PC-9 (cell line): ENCODE data around the gene AP4S1. TPM values are rescaled to one million over a fixed set of nuclear protein-coding genes. Genes with fewer than 3 reads are reported as not detected.

Source experiments
- BruUV-seq: library from RNA; stranded (reverse); fragments of 400-500 nt; replicated peaks from 2 replicates; lab custom pipeline; 2021; lab: Mats Ljungman, UMichigan
- CTCF ChIA-PET: fragments of 300-600 bp; sonication (Branson Sonifier 250); formaldehyde crosslinking; loops from one replicate; lab custom pipeline; 2022; ENCODE audit warnings: antibody characterized with exemption; lab: Charles Lee
- POLR2A ChIA-PET: fragments of 300-600 bp; sonication (Branson Sonifier 250); formaldehyde crosslinking; loops from one replicate; lab custom pipeline; 2022; ENCODE audit warnings: antibody characterized with exemption; ENCODE audit not compliant: unreplicated experiment; lab: Charles Lee
- DNase-seq, 2 experiments: peaks; one replicate each; pipeline versions ENCODE4 v3.0.0 to v3.0.0-alpha.2; 2015 to 2022; ENCODE audit warnings: mixed read lengths in 1 of 2
- H2AFZ ChIP-seq: fragments of 200-600 bp; sonication (generic); 2 replicates; pipeline ENCODE4 v1.8.1; 2017; ENCODE audit warnings: antibody characterized with exemption
- H3F3A ChIP-seq: fragments of 200-600 bp; sonication (generic); 2 replicates; pipeline ENCODE4 v1.8.1; 2017; ENCODE audit warnings: antibody characterized with exemption, mild to moderate bottlenecking, low read depth; ENCODE audit not compliant: insufficient read depth
- H3K27ac ChIP-seq: fragments of 200-600 bp; sonication (generic); 2 replicates; pipeline ENCODE4 v1.6.1; 2016; ENCODE audit warnings: mixed run types
- H3K27me3 ChIP-seq: fragments of 200-600 bp; sonication (generic); 2 replicates; pipeline ENCODE4 v1.6.1; 2016; ENCODE audit warnings: low read depth, mixed run types; ENCODE audit not compliant: insufficient read depth
- H3K36me3 ChIP-seq: fragments of 200-600 bp; sonication (generic); 2 replicates; pipeline ENCODE4 v1.6.1; 2016; ENCODE audit warnings: low read depth, mixed run types
- H3K4me1 ChIP-seq: fragments of 200-600 bp; sonication (generic); replicated peaks from 2 replicates; pipeline ENCODE4 v1.6.1; 2016; ENCODE audit warnings: mixed run types; ENCODE audit not compliant: insufficient read depth
- H3K4me2 ChIP-seq: fragments of 200-600 bp; sonication (generic); 2 replicates; pipeline ENCODE4 v1.6.1; 2017; ENCODE audit warnings: mixed run types
- H3K4me3 ChIP-seq: fragments of 200-600 bp; sonication (generic); 2 replicates; pipeline ENCODE4 v1.6.1; 2016; ENCODE audit warnings: mixed run types
- H3K79me2 ChIP-seq: fragments of 200-600 bp; sonication (generic); 2 replicates; pipeline ENCODE4 v1.6.1; 2017; ENCODE audit warnings: low read depth, mixed run types
- H3K9me2 ChIP-seq: fragments of 200-600 bp; sonication (generic); 2 replicates; pipeline ENCODE4 v1.8.1; 2017; ENCODE audit warnings: mild to moderate bottlenecking; ENCODE audit not compliant: insufficient read depth
- H3K9me3 ChIP-seq: fragments of 200-600 bp; sonication (generic); 2 replicates; pipeline ENCODE4 v1.8.1; 2016; ENCODE audit warnings: low read depth; ENCODE audit not compliant: insufficient read depth
- H4K20me1 ChIP-seq: fragments of 200-600 bp; sonication (generic); 2 replicates; pipeline ENCODE4 v1.8.1; 2017; ENCODE audit not compliant: insufficient read depth
- EZH2 ChIP-seq: fragments of 200-600 bp; sonication (generic); IDR thresholded peaks from 2 replicates; pipeline ENCODE4 v1.8.0; 2017; ENCODE audit warnings: antibody characterized with exemption, low read depth
- intact Hi-C: fragments of 100-400 bp; cut with micrococcal nuclease; formaldehyde crosslinking; loops from one replicate; pipeline ENCODE4 v1.10.0; 2022; ENCODE audit not compliant: unreplicated experiment
- total RNA-seq: library from RNA; stranded (reverse); gene quantifications from 2 replicates; pipeline ENCODE4 v1.2.3, GENCODE V29; 2021
- TF ChIP-seq, protein P1 (sequence below): fragments of 200-600 bp; sonication (generic); conservative IDR thresholded peaks from 2 replicates; pipeline ENCODE4 v1.6.1; 2017; ENCODE audit warnings: mixed run types, antibody characterized with exemption, mild to moderate bottlenecking, moderate library complexity

The AP4S1 gene
- total RNA-seq, 1 experiment from 2014 or later: 2.8 TPM

DNA sequence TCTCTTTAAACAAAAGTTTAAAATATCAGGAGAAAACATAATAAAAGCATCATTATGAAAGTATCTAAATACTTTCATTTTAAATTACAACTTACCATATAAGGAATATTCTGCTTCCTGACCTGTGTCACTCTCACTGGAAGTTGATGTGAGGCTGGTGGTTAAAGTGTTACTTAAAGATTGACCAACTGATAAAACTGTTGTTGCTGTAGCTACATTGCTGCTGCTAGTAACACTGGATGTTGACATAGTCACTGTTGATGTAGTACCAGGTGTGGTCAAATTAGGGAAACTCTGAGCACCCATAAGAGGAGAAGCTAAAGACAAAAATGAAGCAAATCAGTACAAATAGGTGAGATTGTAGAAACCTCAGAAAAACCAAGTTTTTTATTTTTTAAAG is 102.2 kb downstream of the AP4S1 start:
- Histone ChIP-seq H3F3A (no peaks in the 10 kb centered on the region), H3K9me3 (no peaks in the 10 kb centered on the region), H2AFZ (no peak overlapping the region), H3K27ac (no peak overlapping the region), H3K36me3 (peaks cover 23% of the 10 kb centered on the region; the same call in 1 of the 2 replicates), H3K79me2 (no peaks in the 10 kb centered on the region), H4K20me1 (no peaks in the 10 kb centered on the region; the same call in 1 of the 2 replicates), H3K4me2 (no peak overlapping the region), H3K4me1 (no peaks in the 10 kb centered on the region), H3K4me3 (no peak overlapping the region), H3K9me2 (no peaks in the 10 kb centered on the region), H3K27me3 (no peaks in the 10 kb centered on the region)
- intact Hi-C loops: no loop called here
- no peak for TF ChIP-seq EZH2
- TF ChIP-seq, protein P1, sequence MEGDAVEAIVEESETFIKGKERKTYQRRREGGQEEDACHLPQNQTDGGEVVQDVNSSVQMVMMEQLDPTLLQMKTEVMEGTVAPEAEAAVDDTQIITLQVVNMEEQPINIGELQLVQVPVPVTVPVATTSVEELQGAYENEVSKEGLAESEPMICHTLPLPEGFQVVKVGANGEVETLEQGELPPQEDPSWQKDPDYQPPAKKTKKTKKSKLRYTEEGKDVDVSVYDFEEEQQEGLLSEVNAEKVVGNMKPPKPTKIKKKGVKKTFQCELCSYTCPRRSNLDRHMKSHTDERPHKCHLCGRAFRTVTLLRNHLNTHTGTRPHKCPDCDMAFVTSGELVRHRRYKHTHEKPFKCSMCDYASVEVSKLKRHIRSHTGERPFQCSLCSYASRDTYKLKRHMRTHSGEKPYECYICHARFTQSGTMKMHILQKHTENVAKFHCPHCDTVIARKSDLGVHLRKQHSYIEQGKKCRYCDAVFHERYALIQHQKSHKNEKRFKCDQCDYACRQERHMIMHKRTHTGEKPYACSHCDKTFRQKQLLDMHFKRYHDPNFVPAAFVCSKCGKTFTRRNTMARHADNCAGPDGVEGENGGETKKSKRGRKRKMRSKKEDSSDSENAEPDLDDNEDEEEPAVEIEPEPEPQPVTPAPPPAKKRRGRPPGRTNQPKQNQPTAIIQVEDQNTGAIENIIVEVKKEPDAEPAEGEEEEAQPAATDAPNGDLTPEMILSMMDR: no peak
- POLR2A ChIA-PET: no interaction called here
- CTCF ChIA-PET: no interaction called here
- DNase-seq: no peak
- BruUV-seq: no TSS peak

DNA sequence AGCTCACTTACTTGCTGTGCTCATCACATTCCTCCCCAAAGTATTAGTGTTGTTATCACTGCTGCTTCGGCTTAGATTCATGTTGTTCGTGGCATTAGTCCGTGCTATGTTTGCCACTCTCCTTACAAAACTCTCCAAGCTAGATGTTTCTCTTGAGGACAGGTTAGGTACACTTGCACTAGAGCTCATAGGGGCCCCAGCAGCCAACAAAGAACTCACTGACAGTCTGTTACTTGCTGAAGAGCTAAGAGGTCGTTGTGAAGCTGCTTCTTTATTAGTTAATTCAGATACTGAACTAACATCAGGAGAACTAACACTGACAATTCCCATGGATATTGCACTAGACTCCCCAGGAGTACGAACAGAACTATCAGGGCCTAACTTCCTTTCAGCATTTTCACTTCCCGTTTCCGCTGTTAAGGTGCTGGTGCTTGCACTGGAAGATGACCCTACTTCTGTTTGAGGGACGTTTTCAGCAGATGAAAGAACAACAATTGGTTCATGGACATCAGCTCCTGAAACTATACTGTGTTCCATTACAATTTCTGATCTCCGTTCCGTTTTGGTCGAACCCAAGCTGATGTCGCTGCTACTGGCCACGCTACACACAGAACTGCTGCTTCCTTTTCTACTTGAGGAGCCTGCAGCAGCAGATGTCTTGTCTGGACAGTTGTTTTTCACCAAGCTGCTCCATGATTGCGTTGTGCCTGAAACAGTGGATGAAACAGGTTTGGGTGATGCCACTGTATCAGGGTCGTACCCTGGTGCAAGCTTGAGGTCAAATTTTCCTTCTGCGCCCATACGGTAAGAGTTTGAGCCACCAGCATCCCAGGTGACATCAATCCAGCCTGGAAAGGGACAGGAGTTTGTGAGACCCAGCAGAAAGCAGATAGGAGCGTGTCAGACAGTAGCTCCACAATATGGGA is 103.4 kb downstream of the AP4S1 start:
- H3K27me3 ChIP-seq: no peaks in the 10 kb centered on the region
- ChIA-PET POLR2A (no interaction called here), CTCF (no interaction called here)
- H3K9me2 ChIP-seq: no peaks in the 10 kb centered on the region
- TF ChIP-seq, protein P1: no peak
- TF ChIP-seq EZH2: no peak
- H3K4me2 ChIP-seq: no peak overlapping the region
- no peaks in the 10 kb centered on the region for H3K4me1 ChIP-seq
- H3K79me2 ChIP-seq: no peaks in the 10 kb centered on the region
- H3K27ac ChIP-seq: no peak overlapping the region
- no peaks in the 10 kb centered on the region for H3F3A ChIP-seq
- no TSS peak for BruUV-seq
- no peak overlapping the region for H3K4me3 ChIP-seq
- intact Hi-C loops: no loop called here
- DNase-seq: no peak
- H3K36me3 ChIP-seq: peaks cover 23% of the 10 kb centered on the region; the same call in 1 of the 2 replicates
- no peaks in the 10 kb centered on the region for H3K9me3 ChIP-seq
- H4K20me1 ChIP-seq: no peaks in the 10 kb centered on the region; the same call in 1 of the 2 replicates
- H2AFZ ChIP-seq: no peak overlapping the region

DNA sequence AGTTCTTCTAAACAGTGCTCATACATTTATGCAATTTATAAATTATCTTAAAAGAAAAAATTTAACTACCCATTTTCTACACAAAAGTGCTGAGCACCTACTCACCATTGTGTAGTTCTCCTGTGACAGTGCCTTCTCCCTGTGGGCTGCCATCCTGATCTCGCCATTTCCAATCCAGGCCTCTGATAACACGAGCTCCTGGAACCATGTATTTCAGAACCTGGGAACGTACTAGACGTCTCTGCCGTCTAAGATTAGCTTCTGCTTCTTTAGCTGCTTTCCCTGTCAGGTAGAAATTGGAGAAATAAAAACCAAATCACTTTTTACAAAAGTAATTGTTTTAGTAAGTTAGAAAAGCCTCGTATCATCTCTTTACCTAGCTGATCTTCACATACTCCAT is 107.7 kb downstream of the AP4S1 start:
- no peak overlapping the region for H3K4me2 ChIP-seq
- H3K4me3 ChIP-seq: no peak overlapping the region
- H3K9me3 ChIP-seq: no peaks in the 10 kb centered on the region
- TF ChIP-seq, protein P1: no peak
- no peak for TF ChIP-seq EZH2
- ChIA-PET CTCF (no interaction called here), POLR2A (no interaction called here)
- no peaks in the 10 kb centered on the region for H3K27me3 ChIP-seq
- H2AFZ ChIP-seq: no peak overlapping the region
- H3K27ac ChIP-seq: no peak overlapping the region
- 0 out of 2 replicates have a peak, but pooled peaks cover 6% of the 10 kb centered on the region for H3F3A ChIP-seq
- H3K79me2 ChIP-seq: no peaks in the 10 kb centered on the region
- no peak for DNase-seq
- intact Hi-C loops: loop anchor here (10.0 kb wide), 1 partner anchor 222 kb away; no protein-coding TSS in a partner anchor
- BruUV-seq: no TSS peak
- H3K36me3 ChIP-seq: peaks cover 21% of the 10 kb centered on the region; the same call in 1 of the 2 replicates
- no peaks in the 10 kb centered on the region for H3K4me1 ChIP-seq
- H3K9me2 ChIP-seq: no peaks in the 10 kb centered on the region
- no peaks in the 10 kb centered on the region for H4K20me1 ChIP-seq
